Measurements from ENCODE around the gene VSTM2A.

The VSTM2A gene

DNA sequence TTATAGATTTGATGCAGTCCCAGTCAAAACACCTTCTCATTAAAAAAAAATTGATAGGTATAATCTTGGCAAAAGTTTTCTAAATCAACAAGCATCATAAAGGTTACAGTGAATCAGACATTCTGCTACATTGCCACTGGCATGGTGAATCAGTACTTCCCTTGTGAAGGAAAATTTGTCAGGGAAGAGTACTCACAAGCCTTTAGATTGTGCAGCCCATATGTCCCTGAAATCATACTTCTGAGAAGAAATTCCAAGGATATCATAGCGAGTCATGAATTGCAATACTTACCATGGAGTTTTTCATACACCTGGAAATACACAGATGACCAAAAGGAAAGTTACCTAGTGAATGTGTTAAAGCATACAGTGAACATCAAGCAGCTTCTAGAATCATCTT lies 17.2 kb downstream of the VSTM2A start:
- Mint-ChIP-seq H3K36me3 (ENCODE audit: insufficient read depth) (no peaks in the 10 kb centered on the region), H3K9me3 (peaks cover 5% of the 10 kb centered on the region), H3K4me3 (no peak overlapping the region), H3K27me3 (no peaks in the 10 kb centered on the region), H3K4me1 (no peaks in the 10 kb centered on the region), H3K27ac (ENCODE audit: low read depth) (no peak overlapping the region)
- ATAC-seq (replicated peaks; ENCODE audit: extremely low read depth, poor library complexity, severe bottlenecking) (no peak), DNase-seq (ENCODE audit: low spot score in 2 of 2) (no peak)

DNA sequence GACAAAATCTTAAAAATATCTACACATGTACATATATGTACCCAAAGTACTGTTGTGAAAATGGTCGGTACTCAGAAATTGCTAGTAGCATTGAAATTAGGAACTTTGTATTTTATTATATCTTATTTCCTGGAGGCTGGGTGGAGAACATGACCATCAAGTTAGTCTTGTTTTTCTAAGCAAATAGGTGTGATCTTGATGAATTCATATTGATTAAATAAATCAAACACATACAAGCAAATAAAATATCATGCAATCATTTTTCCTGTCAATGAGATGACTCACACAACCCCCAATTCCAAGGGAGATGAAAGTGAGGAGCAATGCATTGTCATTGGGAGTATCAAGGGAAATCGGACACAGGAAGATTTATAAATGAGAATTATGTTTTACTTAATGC lies 18.0 kb downstream of the VSTM2A start:
- Mint-ChIP-seq H3K9me3 (peaks cover 3% of the 10 kb centered on the region), H3K36me3 (ENCODE audit: insufficient read depth) (no peaks in the 10 kb centered on the region), H3K27ac (ENCODE audit: low read depth) (no peak overlapping the region), H3K4me3 (no peak overlapping the region), H3K4me1 (no peaks in the 10 kb centered on the region), H3K27me3 (no peaks in the 10 kb centered on the region)
- ATAC-seq (replicated peaks; ENCODE audit: extremely low read depth, poor library complexity, severe bottlenecking), result no peak
- no peak for DNase-seq (ENCODE audit: low spot score in 2 of 2)

DNA sequence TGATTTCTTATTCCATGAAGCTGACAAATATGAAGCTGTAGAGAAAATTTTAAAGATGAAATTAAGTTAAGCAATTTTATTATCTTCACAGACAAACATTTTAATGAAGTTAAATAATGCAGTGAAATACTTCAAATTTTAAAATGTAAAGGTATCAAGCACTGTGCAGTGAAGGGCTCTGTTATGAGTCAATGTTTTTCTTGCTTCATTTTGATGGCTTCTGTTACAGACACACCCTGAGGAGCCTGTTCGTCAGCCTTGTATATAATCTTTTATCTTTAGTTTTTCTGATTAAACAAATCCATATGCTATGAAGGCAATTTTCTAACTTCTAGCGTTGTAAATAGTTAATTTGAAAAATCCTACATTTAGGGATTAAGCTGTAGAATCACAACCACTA lies 18.5 kb downstream of the VSTM2A start:
- Mint-ChIP-seq H3K36me3 (ENCODE audit: insufficient read depth) (no peaks in the 10 kb centered on the region), H3K9me3 (peaks cover 5% of the 10 kb centered on the region), H3K4me1 (no peaks in the 10 kb centered on the region), H3K27me3 (no peaks in the 10 kb centered on the region), H3K27ac (ENCODE audit: low read depth) (no peak overlapping the region), H3K4me3 (no peak overlapping the region)
- ATAC-seq (replicated peaks; ENCODE audit: extremely low read depth, poor library complexity, severe bottlenecking), result no peak
- no peak for DNase-seq (ENCODE audit: low spot score in 2 of 2)

DNA sequence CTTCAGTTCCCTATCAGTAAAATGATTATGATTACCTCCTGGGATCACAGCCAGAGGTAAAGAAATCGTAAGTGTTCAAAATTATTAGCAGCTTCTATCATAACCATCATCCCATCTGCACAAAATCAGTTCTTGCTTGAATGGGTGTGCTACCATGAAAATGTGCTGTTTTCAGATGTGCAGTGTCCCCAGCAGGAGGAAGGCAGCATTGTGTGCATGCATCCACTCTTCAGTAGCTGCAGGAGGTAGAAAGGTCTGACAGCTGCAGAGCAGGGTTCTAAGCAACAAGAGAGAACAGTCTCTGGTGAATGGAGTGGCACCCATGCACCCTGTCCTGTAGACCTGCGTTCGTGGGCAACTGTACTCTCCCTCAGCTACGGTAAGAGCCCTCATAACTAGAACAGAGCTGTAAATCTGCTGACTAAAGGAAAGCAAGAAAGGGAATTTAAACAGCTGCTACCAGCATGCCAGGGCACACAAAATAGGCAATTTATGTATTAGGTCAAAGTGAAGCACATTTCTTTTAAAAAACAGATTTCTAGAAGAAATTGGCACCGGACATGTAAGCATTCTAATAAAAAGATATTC lies 21.2 kb downstream of the VSTM2A start:
- Mint-ChIP-seq H3K9me3 (peaks cover 5% of the 10 kb centered on the region), H3K4me1 (no peaks in the 10 kb centered on the region), H3K27ac (ENCODE audit: low read depth) (no peak overlapping the region), H3K27me3 (no peaks in the 10 kb centered on the region), H3K36me3 (ENCODE audit: insufficient read depth) (no peaks in the 10 kb centered on the region), H3K4me3 (no peak overlapping the region)
- ATAC-seq (replicated peaks; ENCODE audit: extremely low read depth, poor library complexity, severe bottlenecking) (no peak), DNase-seq (ENCODE audit: low spot score in 2 of 2) (no peak)

DNA sequence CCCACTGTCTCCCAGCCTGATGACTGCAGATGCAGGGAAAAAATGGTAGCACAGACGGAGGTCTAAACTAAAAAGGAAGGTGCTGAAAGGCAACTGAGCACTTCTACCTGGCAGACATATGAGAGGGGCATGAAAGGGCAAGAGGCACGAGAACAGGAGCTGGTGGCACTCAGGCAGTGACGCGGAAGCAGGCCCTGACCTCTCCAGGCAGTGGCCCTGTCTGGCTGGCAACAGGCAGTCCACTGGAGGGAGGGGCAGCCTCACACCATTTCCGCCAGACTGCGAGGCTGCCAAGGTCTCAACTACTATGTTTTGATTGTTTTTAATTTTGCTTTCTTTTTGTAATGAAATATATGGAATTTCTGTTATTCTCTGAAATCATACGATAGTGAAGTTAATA lies 23.3 kb downstream of the VSTM2A start:
- H3K4me3 Mint-ChIP-seq, result no peak overlapping the region
- H3K9me3 Mint-ChIP-seq, result peaks cover 5% of the 10 kb centered on the region
- H3K36me3 Mint-ChIP-seq (ENCODE audit: insufficient read depth), result no peaks in the 10 kb centered on the region
- no peaks in the 10 kb centered on the region for H3K27me3 Mint-ChIP-seq
- no peak overlapping the region for H3K27ac Mint-ChIP-seq (ENCODE audit: low read depth)
- ATAC-seq (replicated peaks; ENCODE audit: extremely low read depth, poor library complexity, severe bottlenecking) (no peak), DNase-seq (ENCODE audit: low spot score in 2 of 2) (no peak)
- no peaks in the 10 kb centered on the region for H3K4me1 Mint-ChIP-seq

DNA sequence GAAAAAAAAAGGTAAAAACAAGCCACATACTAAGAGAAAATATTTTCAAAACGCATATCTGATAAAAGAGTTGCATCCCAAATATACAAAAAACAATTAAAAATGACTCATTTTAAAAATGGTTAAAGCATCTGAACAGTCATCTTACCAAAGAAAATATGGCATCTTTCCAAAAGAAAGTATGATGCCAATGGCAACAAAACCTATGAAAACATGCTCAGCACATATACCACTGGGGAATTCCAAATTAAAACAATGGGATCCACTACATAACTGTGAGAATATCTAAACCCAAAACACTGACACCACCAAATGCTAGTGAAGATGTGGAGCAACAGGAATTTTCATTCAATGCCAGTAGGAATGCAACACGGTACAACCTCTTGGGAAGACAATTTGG lies 39.3 kb downstream of the VSTM2A start:
- H3K9me3 Mint-ChIP-seq, result peaks cover 5% of the 10 kb centered on the region
- ATAC-seq (replicated peaks; ENCODE audit: extremely low read depth, poor library complexity, severe bottlenecking) (no peak), DNase-seq (ENCODE audit: low spot score in 2 of 2) (no peak)
- H3K27ac Mint-ChIP-seq (ENCODE audit: low read depth), result no peak overlapping the region
- H3K4me3 Mint-ChIP-seq, result no peak overlapping the region
- no peaks in the 10 kb centered on the region for H3K27me3 Mint-ChIP-seq
- no peaks in the 10 kb centered on the region for H3K36me3 Mint-ChIP-seq (ENCODE audit: insufficient read depth)
- no peaks in the 10 kb centered on the region for H3K4me1 Mint-ChIP-seq

DNA sequence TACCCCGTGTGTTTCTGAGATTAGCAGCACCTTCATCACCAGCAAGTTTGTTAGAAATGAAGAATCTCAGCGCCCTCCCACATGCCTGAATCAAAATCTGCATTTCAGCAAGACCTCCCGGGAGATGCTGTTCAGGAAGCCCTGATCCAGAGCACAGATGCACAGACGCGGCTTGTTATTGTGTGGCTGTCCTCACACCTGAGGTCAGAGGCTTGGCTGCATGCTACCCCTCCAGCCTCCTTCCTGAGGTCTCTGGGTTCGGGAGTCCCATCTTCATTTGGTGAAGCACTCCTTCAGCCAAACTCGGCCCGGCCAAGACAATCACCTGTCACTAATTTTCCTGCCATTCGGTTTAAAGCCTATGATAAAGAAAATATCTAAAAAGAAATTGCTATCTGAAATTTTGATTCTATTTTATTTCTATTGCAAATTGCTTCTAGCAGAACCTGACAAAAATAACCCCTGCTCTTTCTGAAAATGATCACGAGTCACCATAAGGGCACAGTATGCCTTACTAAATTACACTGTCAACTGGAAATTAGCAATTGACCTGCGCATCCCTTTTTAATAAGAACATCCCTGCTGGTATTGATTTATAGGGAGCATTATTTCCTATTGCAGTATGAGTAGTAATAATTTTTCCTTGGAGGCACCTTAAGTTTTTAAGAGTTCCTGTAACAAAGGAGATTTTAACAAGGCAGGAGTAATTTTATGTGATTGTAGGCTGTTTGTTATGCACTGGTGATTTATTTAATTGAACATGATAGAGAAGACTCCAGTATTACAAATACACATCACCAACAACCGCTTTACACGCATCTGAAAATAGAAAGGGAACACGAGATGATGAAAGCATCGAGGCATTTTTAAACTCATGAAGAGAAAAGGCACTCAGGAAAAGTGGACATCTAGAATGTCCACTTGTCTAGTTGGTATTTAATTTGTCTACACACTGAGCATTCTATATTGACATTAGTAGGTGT lies 49.5 kb downstream of the VSTM2A start:
- no peaks in the 10 kb centered on the region for H3K4me1 Mint-ChIP-seq
- H3K27ac Mint-ChIP-seq (ENCODE audit: low read depth), result no peak overlapping the region
- H3K9me3 Mint-ChIP-seq, result peaks cover 18% of the 10 kb centered on the region
- ATAC-seq (replicated peaks; ENCODE audit: extremely low read depth, poor library complexity, severe bottlenecking), result no peak
- H3K36me3 Mint-ChIP-seq (ENCODE audit: insufficient read depth), result peaks cover 3% of the 10 kb centered on the region
- no peaks in the 10 kb centered on the region for H3K27me3 Mint-ChIP-seq
- no peak overlapping the region for H3K4me3 Mint-ChIP-seq
- DNase-seq (ENCODE audit: low spot score in 2 of 2), result no peak

DNA sequence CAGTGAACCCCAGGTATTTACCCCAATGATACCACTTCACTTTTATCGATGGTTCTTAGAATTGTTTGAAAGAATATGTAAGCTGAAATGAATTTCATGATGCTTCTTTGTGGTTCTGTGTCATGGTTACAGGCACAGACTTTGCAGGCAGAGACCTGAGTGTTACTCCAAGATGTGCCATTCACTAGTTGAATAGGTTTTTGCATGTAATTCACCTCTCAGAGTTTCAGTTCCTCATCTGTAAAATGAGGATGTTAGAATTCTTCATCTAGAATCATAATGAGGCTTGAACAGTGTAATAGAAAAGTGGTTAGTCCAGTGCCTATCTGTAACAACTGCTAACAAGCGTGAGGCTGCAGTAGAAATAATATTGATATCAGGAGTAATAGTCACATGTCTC lies 54.6 kb downstream of the VSTM2A start:
- Mint-ChIP-seq H3K4me1 (no peaks in the 10 kb centered on the region), H3K27ac (ENCODE audit: low read depth) (no peak overlapping the region), H3K9me3 (peaks cover 24% of the 10 kb centered on the region), H3K36me3 (ENCODE audit: insufficient read depth) (peaks cover 3% of the 10 kb centered on the region), H3K27me3 (no peaks in the 10 kb centered on the region), H3K4me3 (no peak overlapping the region)
- DNase-seq (ENCODE audit: low spot score in 2 of 2) (no peak), ATAC-seq (replicated peaks; ENCODE audit: extremely low read depth, poor library complexity, severe bottlenecking) (no peak)

DNA sequence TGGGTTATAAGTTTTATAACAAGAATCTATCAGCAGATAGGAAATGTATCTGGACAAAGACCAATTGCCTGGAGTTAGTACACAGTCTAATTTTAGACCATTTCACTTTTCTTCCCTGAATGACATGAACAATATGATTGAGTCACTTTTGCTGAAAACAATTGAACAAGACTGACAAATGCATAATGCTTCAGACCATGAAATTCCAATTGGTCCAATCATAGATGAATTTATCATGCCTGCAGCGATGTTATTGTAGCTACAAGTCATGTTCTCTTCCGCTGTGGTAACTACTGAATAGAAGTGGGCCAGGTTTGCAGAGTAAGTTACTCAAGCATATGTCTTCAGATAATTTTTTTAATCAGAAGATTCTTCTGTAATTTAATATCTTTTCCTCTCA lies 73.4 kb downstream of the VSTM2A start:
- peaks cover 12% of the 10 kb centered on the region for H3K9me3 Mint-ChIP-seq
- no peaks in the 10 kb centered on the region for H3K36me3 Mint-ChIP-seq (ENCODE audit: insufficient read depth)
- no peak overlapping the region for H3K27ac Mint-ChIP-seq (ENCODE audit: low read depth)
- ATAC-seq (replicated peaks; ENCODE audit: extremely low read depth, poor library complexity, severe bottlenecking), result no peak
- no peaks in the 10 kb centered on the region for H3K4me1 Mint-ChIP-seq
- H3K27me3 Mint-ChIP-seq, result no peaks in the 10 kb centered on the region
- no peak overlapping the region for H3K4me3 Mint-ChIP-seq
- no peak for DNase-seq (ENCODE audit: low spot score in 2 of 2)

All from central memory CD8-positive, alpha-beta T cell (primary cell).